CD14-positive monocyte (primary cell): ENCODE measurements around the gene SPEN. TPM values are rescaled to one million over a fixed set of nuclear protein-coding genes. Genes with fewer than 3 reads are reported as not detected.

Experiments
- DNase-seq, 3 donors: peaks; one replicate each; pipeline ENCODE4 v3.0.0-alpha.2; 2011 to 2022
- H2AFZ ChIP-seq: 2 replicates; pipeline ENCODE4 v1.6.0; 2012; ENCODE audit warnings: mild to moderate bottlenecking, low read depth, low read length, inconsistent platforms; ENCODE audit not compliant: insufficient read depth, poor library complexity, severe bottlenecking
- H3K27ac ChIP-seq, 2 donors: 1 replicate in 1 of 2; 2 replicates in 1 of 2; pipeline ENCODE4 v1.5.1; 2012 to 2013; ENCODE audit warnings: low read length in 2 of 2, control low read depth in 1 of 2, inconsistent platforms in 1 of 2, low read depth in 1 of 2, mild to moderate bottlenecking in 1 of 2
- H3K27me3 ChIP-seq, 2 donors: one replicate each; pipeline versions ENCODE4 v1.6.0 to v1.6.1; 2011 to 2013; ENCODE audit warnings: low read length in 2 of 2; ENCODE audit not compliant: control insufficient read depth in 2 of 2, insufficient read depth in 2 of 2
- H3K36me3 ChIP-seq, 2 donors: replicated peaks in 1 of 2; 1 replicate in 1 of 2; 2 replicates in 1 of 2; pipeline versions ENCODE4 v1.5.1 to v1.6.1; 2012 to 2013; ENCODE audit warnings: low read length in 2 of 2, control low read depth in 1 of 2, inconsistent platforms in 1 of 2, mild to moderate bottlenecking in 1 of 2; ENCODE audit not compliant: insufficient read depth in 2 of 2, control insufficient read depth in 1 of 2
- H3K4me1 ChIP-seq, 2 donors: 1 replicate in 1 of 2; 2 replicates in 1 of 2; pipeline versions ENCODE4 v1.5.1 to v1.6.1; 2012 to 2013; ENCODE audit warnings: low read length in 2 of 2, control low read depth in 1 of 2, inconsistent platforms in 1 of 2, mild to moderate bottlenecking in 1 of 2, moderate library complexity in 1 of 2; ENCODE audit not compliant: insufficient read depth in 2 of 2, control insufficient read depth in 1 of 2
- H3K4me2 ChIP-seq: replicated peaks from 2 replicates; pipeline ENCODE3; 2012; ENCODE audit warnings: low read length, moderate library complexity, mild to moderate bottlenecking; ENCODE audit not compliant: poor library complexity, severe bottlenecking; ENCODE audit errors: extremely low read depth
- H3K4me3 ChIP-seq, 3 experiments: fragments of 200-600 bp in 1 of 3; sonication (generic) in 1 of 3; replicated peaks in 1 of 3; 1 replicate in 2 of 3; 2 replicates in 1 of 3; pipeline ENCODE4 v1.5.1; 2011 to 2013; ENCODE audit warnings: low read length in 3 of 3, mild to moderate bottlenecking in 3 of 3, control low read depth in 2 of 3, low read depth in 2 of 3, inconsistent platforms in 1 of 3, moderate library complexity in 1 of 3
- H3K79me2 ChIP-seq: 2 replicates; pipeline ENCODE4 v1.6.0; 2012; ENCODE audit warnings: mild to moderate bottlenecking, control low read depth, inconsistent platforms, low read length, moderate library complexity; ENCODE audit not compliant: insufficient read depth
- H3K9ac ChIP-seq: 2 replicates; pipeline ENCODE4 v1.6.0; 2017; ENCODE audit warnings: low read length, mild to moderate bottlenecking; ENCODE audit not compliant: insufficient read depth, poor library complexity, severe bottlenecking
- H3K9me3 ChIP-seq, 2 donors: replicated peaks in 1 of 2; 1 replicate in 1 of 2; 2 replicates in 1 of 2; pipeline versions ENCODE4 v1.5.1 to v1.6.1; 2012 to 2013; ENCODE audit warnings: low read length in 2 of 2, control low read depth in 1 of 2; ENCODE audit not compliant: control insufficient read depth in 1 of 2, insufficient read depth in 1 of 2
- H4K20me1 ChIP-seq: 2 replicates; pipeline ENCODE4 v1.6.0; 2012; ENCODE audit warnings: mild to moderate bottlenecking, low read length, control low read depth, moderate library complexity; ENCODE audit not compliant: insufficient read depth
- H3K27ac Mint-ChIP-seq, 7 donors: one replicate each; pipeline ENCODE4 v1.8.0; 2020; ENCODE audit warnings: mild to moderate bottlenecking in 7 of 7, mixed read lengths in 7 of 7, moderate library complexity in 6 of 7, inconsistent platforms in 2 of 7
- H3K27me3 Mint-ChIP-seq, 3 donors: one replicate each; pipeline ENCODE4 v1.8.0; 2021 to 2022; ENCODE audit warnings: low read depth in 3 of 3, mild to moderate bottlenecking in 3 of 3, mixed read lengths in 3 of 3, moderate library complexity in 3 of 3, inconsistent platforms in 1 of 3
- H3K36me3 Mint-ChIP-seq, 2 donors: one replicate each; pipeline ENCODE4 v1.8.0; 2020; ENCODE audit warnings: mixed read lengths in 2 of 2, inconsistent platforms in 1 of 2, mild to moderate bottlenecking in 1 of 2
- H3K4me1 Mint-ChIP-seq: one replicate; pipeline ENCODE4 v1.8.0; 2020; ENCODE audit warnings: mild to moderate bottlenecking, mixed read lengths
- H3K4me3 Mint-ChIP-seq, 2 donors: one replicate each; pipeline ENCODE4 v1.8.0; 2020; ENCODE audit warnings: mild to moderate bottlenecking in 2 of 2, mixed read lengths in 2 of 2, moderate library complexity in 1 of 2
- H3K9me3 Mint-ChIP-seq, 7 donors: one replicate each; pipeline ENCODE4 v1.8.0; 2020 to 2022; ENCODE audit warnings: mixed read lengths in 7 of 7, mild to moderate bottlenecking in 6 of 7, moderate library complexity in 6 of 7, inconsistent platforms in 2 of 7
- WGBS: methylation state at CpG from one replicate; pipeline ENCODE4 v1.1.5; 2013; ENCODE audit warnings: missing lambda C conversion rate; ENCODE audit not compliant: insufficient coverage; 5-methylcytosine and 5-hydroxymethylcytosine counted together
- intact Hi-C, 2 donors: fragments of 100-400 bp; cut with micrococcal nuclease; formaldehyde crosslinking; loops; one replicate each; pipeline versions ENCODE4 v1.15.0 to v1.15.1; 2023
- polyA plus RNA-seq, 3 donors: library from polyadenylated mRNA; depleted of rRNA in 1 of 3; unstranded in 2 of 3; stranded (reverse) in 1 of 3; fragments of 300-500 nt in 2 of 3; fragments of >200 nt in 1 of 3; fragmentation: Illumina TruSeq in 2 of 3; gene quantifications; 1 replicate in 2 of 3; 2 replicates in 1 of 3; pipeline ENCODE4 v1.2.3, GENCODE V29; 2012 to 2021
- TF ChIP-seq, protein P1 (sequence below): fragments of 200-600 bp; IDR thresholded peaks from one replicate; pipeline ENCODE4 v1.8.0; 2022; ENCODE audit warnings: antibody characterized with exemption, mild to moderate bottlenecking

The SPEN gene
- polyA plus RNA-seq, 3 donors, result 3.1 to 30.9 (median 6.1) TPM

DNA sequence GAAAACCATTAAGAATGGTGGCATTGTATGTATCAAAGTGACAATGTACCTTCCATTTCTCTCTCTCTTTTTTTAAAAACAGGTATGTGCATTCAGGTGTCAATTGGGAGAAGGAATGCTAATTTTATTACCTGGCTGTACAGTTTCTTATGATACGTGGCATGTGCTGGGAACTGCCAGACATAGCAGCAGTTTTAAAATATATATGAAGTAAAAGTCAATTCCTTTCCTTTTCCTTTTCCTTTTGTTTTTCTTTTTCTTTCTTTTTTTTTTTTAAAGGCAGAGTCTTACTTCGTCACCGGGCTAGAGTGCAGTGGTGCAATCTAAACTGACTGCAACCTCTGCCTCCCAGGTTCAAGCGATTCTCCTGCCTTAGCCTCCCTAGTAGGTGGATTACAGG is 37.0 kb downstream of the SPEN start:
- H3K9me3 ChIP-seq, result no peaks in the 10 kb centered on the region
- peaks cover 42 to 55% of the 10 kb centered on the region in 2 donors for H3K4me1 ChIP-seq
- H3K27me3 ChIP-seq, result no peaks in the 10 kb centered on the region
- no peak overlapping the region for H3K9ac ChIP-seq
- no peak overlapping the region for H3K4me3 Mint-ChIP-seq
- peak overlapping the region; percentile 94 for H3K4me2 ChIP-seq
- intact Hi-C loops, result loop anchor here in 1 of 2 donors (5.0 kb wide), 1 partner anchor 37 kb away; the partner anchor contains the start of gene SPEN
- no peak for DNase-seq
- H2AFZ ChIP-seq, result no peak overlapping the region
- H3K9me3 Mint-ChIP-seq, result no peaks in the 10 kb centered on the region
- H3K27ac ChIP-seq, result peak overlapping the region; percentile 80 to 97
- H3K27ac Mint-ChIP-seq, result peak overlapping the region; percentile 50 to 98 (median 95)
- peaks cover 63% of the 10 kb centered on the region for H4K20me1 ChIP-seq
- H3K4me1 Mint-ChIP-seq, result peaks cover 60% of the 10 kb centered on the region
- H3K36me3 Mint-ChIP-seq, result peaks cover 13 to 28% of the 10 kb centered on the region in 2 donors
- H3K27me3 Mint-ChIP-seq, result peaks cover 0 to 1% (median 0%) of the 10 kb centered on the region in 3 donors
- H3K79me2 ChIP-seq, result peaks cover 100% of the 10 kb centered on the region
- peaks cover 0 to 20% of the 10 kb centered on the region in 2 donors for H3K36me3 ChIP-seq
- H3K4me3 ChIP-seq, result peak overlapping the region in 1 of 3 experiments; percentile 83
- TF ChIP-seq, protein P1, sequence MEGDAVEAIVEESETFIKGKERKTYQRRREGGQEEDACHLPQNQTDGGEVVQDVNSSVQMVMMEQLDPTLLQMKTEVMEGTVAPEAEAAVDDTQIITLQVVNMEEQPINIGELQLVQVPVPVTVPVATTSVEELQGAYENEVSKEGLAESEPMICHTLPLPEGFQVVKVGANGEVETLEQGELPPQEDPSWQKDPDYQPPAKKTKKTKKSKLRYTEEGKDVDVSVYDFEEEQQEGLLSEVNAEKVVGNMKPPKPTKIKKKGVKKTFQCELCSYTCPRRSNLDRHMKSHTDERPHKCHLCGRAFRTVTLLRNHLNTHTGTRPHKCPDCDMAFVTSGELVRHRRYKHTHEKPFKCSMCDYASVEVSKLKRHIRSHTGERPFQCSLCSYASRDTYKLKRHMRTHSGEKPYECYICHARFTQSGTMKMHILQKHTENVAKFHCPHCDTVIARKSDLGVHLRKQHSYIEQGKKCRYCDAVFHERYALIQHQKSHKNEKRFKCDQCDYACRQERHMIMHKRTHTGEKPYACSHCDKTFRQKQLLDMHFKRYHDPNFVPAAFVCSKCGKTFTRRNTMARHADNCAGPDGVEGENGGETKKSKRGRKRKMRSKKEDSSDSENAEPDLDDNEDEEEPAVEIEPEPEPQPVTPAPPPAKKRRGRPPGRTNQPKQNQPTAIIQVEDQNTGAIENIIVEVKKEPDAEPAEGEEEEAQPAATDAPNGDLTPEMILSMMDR, result no peak
- 52% methylated on average over 2 of the region's 4 CpGs for WGBS

DNA sequence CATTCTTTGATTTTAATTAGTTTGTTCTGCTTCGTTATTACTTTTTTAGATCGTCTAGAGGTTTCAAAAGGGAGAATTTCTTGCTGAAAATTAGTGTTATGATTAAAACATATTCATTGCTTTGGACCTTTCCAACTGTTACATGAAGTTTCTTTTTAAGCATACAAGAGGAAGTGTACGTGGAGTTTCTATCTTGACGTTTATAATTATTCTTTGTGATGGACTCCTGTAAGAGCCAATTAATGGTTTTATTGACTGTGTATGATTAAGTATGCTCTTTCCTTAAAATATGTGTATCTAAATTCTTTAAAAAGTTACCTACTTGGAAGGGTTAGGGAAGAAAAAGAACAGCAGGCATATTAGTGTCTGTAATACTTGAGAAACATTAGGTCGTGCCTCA is 37.8 kb downstream of the SPEN start:
- Mint-ChIP-seq H3K27me3 (peaks cover 0 to 1% (median 0%) of the 10 kb centered on the region in 3 donors), H3K4me3 (peak overlapping the region; percentile 82 to 90), H3K4me1 (peaks cover 60% of the 10 kb centered on the region), H3K27ac (peak overlapping the region; percentile 95 to 98 (median 97)), H3K36me3 (peaks cover 16 to 36% of the 10 kb centered on the region in 2 donors), H3K9me3 (no peaks in the 10 kb centered on the region)
- DNase-seq, result no peak
- TF ChIP-seq, protein P1, result no peak
- Histone ChIP-seq H3K9ac (peak overlapping the region; percentile 73), H3K36me3 (peaks cover 0 to 20% of the 10 kb centered on the region in 2 donors), H2AFZ (peak overlapping the region; percentile 43), H3K4me2 (peak overlapping the region; percentile 94), H3K27ac (peak overlapping the region; percentile 80 to 97), H3K4me3 (peak overlapping the region; percentile 57 to 86 (median 83)), H3K4me1 (peaks cover 42 to 55% of the 10 kb centered on the region in 2 donors), H3K27me3 (no peaks in the 10 kb centered on the region), H3K9me3 (no peaks in the 10 kb centered on the region), H4K20me1 (peaks cover 64% of the 10 kb centered on the region), H3K79me2 (peaks cover 100% of the 10 kb centered on the region)
- intact Hi-C loops, result loop anchor here in 1 of 2 donors (5.0 kb wide), 1 partner anchor 48 kb away; no protein-coding TSS in a partner anchor
- no CpG with 5 or more reads among the region's 5 CpGs for WGBS
